Testis (tissue), 3 donors: ENCODE data around the gene DTX2. TPM values are rescaled to one million over a fixed set of nuclear protein-coding genes. Genes with fewer than 3 reads are reported as not detected.
"Not testable (repeated sequence)": the region's sequence is repeated elsewhere in the genome, so short reads cannot be mapped to it uniquely, and the experiment has no call there.

Experiments
- DNase-seq: peaks from one replicate; pipeline ENCODE4 v3.0.0-alpha.2; 2019
- H3K27ac ChIP-seq, 2 donors: fragments of 200-600 bp; sonication (generic); one replicate each; pipeline ENCODE4 v1.5.1; 2019
- H3K27me3 ChIP-seq: fragments of 200-600 bp; sonication (generic); one replicate; pipeline ENCODE4 v1.5.1; 2019
- H3K36me3 ChIP-seq: fragments of 200-600 bp; sonication (generic); one replicate; pipeline ENCODE4 v1.5.1; 2017; ENCODE audit warnings: low read depth; ENCODE audit errors: missing control alignments
- H3K4me1 ChIP-seq: fragments of 200-600 bp; sonication (generic); one replicate; pipeline ENCODE4 v1.5.1; 2019
- H3K4me3 ChIP-seq, 2 donors: fragments of 200-600 bp; sonication (generic); one replicate each; pipeline ENCODE4 v1.5.1; 2017 to 2019
- H3K9me3 ChIP-seq: fragments of 200-600 bp; sonication (generic); one replicate; pipeline ENCODE4 v1.5.1; 2017
- CTCF ChIP-seq, 3 experiments: fragments of 450-650 bp in 2 of 3; fragments of 200-600 bp in 1 of 3; sonication (generic) in 1 of 3; IDR thresholded peaks; one replicate each; pipeline ENCODE4 v1.5.1; 2016 to 2019; ENCODE audit warnings: antibody characterized with exemption in 3 of 3, mild to moderate bottlenecking in 2 of 3, moderate library complexity in 1 of 3
- POLR2A ChIP-seq: fragments of 450-650 bp; IDR thresholded peaks from one replicate; pipeline ENCODE4 v1.6.1; 2017; ENCODE audit warnings: antibody characterized with exemption, mild to moderate bottlenecking, moderate library complexity
- WGBS, 2 donors: methylation state at CpG; one replicate each; pipeline ENCODE4 v1.1.5; 2018; 5-methylcytosine and 5-hydroxymethylcytosine counted together
- intact Hi-C: fragments of 100-400 bp; cut with DNase I; formaldehyde crosslinking; loops from one replicate; pipeline ENCODE4 v1.15.1; 2023; ENCODE audit warnings: low total_unique reads
- polyA plus RNA-seq: library from polyadenylated mRNA; stranded (reverse); fragments of 350-450 nt; fragmentation: Illumina TruSeq; extraction: RNeasy Lipid Tissue Mini Kit (QIAGEN cat#74804); gene quantifications from one replicate; pipeline ENCODE4 v1.2.3, GENCODE V29; 2014; ENCODE audit warnings: low read depth, low replicate concordance; ENCODE audit not compliant: insufficient read depth
- total RNA-seq, 2 donors: library from RNA; depleted of rRNA; stranded (reverse); fragments of >200 nt; gene quantifications; one replicate each; pipeline ENCODE4 v1.2.3, GENCODE V29; 2016

The DTX2 gene
- total and polyA plus RNA-seq, 3 donors from 2014 or later, result 65.1 to 239 (median 200) TPM

- Histone ChIP-seq H3K27ac (peak overlapping the region in 1 of 2 donors; percentile 33), H3K4me1 (peaks cover 19% of the 10 kb centered on the region), H3K9me3 (no peaks in the 10 kb centered on the region), H3K36me3 (no peaks in the 10 kb centered on the region), H3K27me3 (no peaks in the 10 kb centered on the region), H3K4me3 (no peak overlapping the region)
- DNase-seq, result no peak
- 79 to 80% methylated on average over 29 of the region's 29 CpGs for WGBS, 2 donors
- intact Hi-C loops, result no loop called here
- TF ChIP-seq CTCF (IDR thresholded peaks at IDR 0.05) (no peak), POLR2A (no peak)
Observed at GRCh38 chr7:76513817-76514799, 52.6 kb downstream of the DTX2 start.

GRCh38 chr7:76514926-76515771 is 53.6 kb downstream of the DTX2 start:
- Histone ChIP-seq H3K27me3 (no peaks in the 10 kb centered on the region), H3K36me3 (no peaks in the 10 kb centered on the region), H3K27ac (no peak overlapping the region), H3K4me3 (no peak overlapping the region), H3K9me3 (no peaks in the 10 kb centered on the region), H3K4me1 (peaks cover 19% of the 10 kb centered on the region)
- no peak for TF ChIP-seq POLR2A
- 66 to 85% methylated on average over 9 to 16 of the region's 16 CpGs for WGBS, 2 donors
- intact Hi-C loops, result no loop called here
- peak; percentile 73 for DNase-seq

GRCh38 chr7:76515999-76516443 is 54.5 kb downstream of the DTX2 start:
- H3K27me3 ChIP-seq, result no peaks in the 10 kb centered on the region
- TF ChIP-seq POLR2A (no peak), CTCF (IDR thresholded peaks at IDR 0.05) (peak in 2 of 3 experiments; percentile 74 to 89)
- WGBS, 2 donors, result 38% methylated on average over 13 of the region's 32 CpGs; no CpG with 5 or more reads in 1 of the 2 donors
- no peaks in the 10 kb centered on the region for H3K36me3 ChIP-seq
- no peaks in the 10 kb centered on the region for H3K9me3 ChIP-seq
- H3K27ac ChIP-seq, result no peak overlapping the region
- peaks cover 16% of the 10 kb centered on the region for H3K4me1 ChIP-seq
- peak; percentile 81 for DNase-seq
- H3K4me3 ChIP-seq, result no peak overlapping the region
- intact Hi-C loops, result no loop called here

GRCh38 chr7:76516932-76517331 is 55.4 kb downstream of the DTX2 start:
- H3K27me3 ChIP-seq, H3K27ac ChIP-seq, intact Hi-C loops, H3K4me3 ChIP-seq, DNase-seq, H3K36me3 ChIP-seq, H3K9me3 ChIP-seq: not testable (repeated sequence)
- peaks cover 16% of the 10 kb centered on the region for H3K4me1 ChIP-seq
- 91% methylated on average over 6 of the region's 6 CpGs; no CpG with 5 or more reads in 1 of the 2 donors for WGBS, 2 donors

- intact Hi-C loops, H3K4me1 ChIP-seq, H3K27ac ChIP-seq, H3K9me3 ChIP-seq, DNase-seq, H3K27me3 ChIP-seq, H3K4me3 ChIP-seq, H3K36me3 ChIP-seq: not testable (repeated sequence)
- 100% methylated on average over 2 of the region's 4 CpGs; no CpG with 5 or more reads in 1 of the 2 donors for WGBS, 2 donors
Observed at GRCh38 chr7:76526183-76526582, 64.7 kb downstream of the DTX2 start.

GRCh38 chr7:76531643-76532042 is 70.1 kb downstream of the DTX2 start:
- H3K27me3 ChIP-seq, H3K27ac ChIP-seq, H3K4me3 ChIP-seq, DNase-seq, H3K9me3 ChIP-seq, H3K4me1 ChIP-seq, H3K36me3 ChIP-seq, intact Hi-C loops: not testable (repeated sequence)
- WGBS, 2 donors, result 89% methylated on average over 2 of the region's 2 CpGs; no CpG with 5 or more reads in 1 of the 2 donors

GRCh38 chr7:76543197-76543596 is 81.7 kb downstream of the DTX2 start, which contains the start of gene SPDYE16:
Gene SPDYE16, minus strand, starts transcription at chr7:76543297. Its CDS starts 1,838 bp downstream, at chr7:76541459.
- H3K27me3 ChIP-seq, H3K4me3 ChIP-seq, H3K9me3 ChIP-seq, H3K36me3 ChIP-seq, DNase-seq, H3K27ac ChIP-seq, intact Hi-C loops, H3K4me1 ChIP-seq: not testable (repeated sequence)
- no CpG with 5 or more reads among the region's 8 CpGs for WGBS, 2 donors
